ENCODE data around the gene TMEM40. TPM values are rescaled to one million over a fixed set of nuclear protein-coding genes. Genes with fewer than 3 reads are reported as not detected.
"Not testable (repeated sequence)": the region's sequence is repeated elsewhere in the genome, so short reads cannot be mapped to it uniquely, and the experiment has no call there.

The TMEM40 gene
- total RNA-seq, 1 experiment from 2014 or later = not detected

DNA sequence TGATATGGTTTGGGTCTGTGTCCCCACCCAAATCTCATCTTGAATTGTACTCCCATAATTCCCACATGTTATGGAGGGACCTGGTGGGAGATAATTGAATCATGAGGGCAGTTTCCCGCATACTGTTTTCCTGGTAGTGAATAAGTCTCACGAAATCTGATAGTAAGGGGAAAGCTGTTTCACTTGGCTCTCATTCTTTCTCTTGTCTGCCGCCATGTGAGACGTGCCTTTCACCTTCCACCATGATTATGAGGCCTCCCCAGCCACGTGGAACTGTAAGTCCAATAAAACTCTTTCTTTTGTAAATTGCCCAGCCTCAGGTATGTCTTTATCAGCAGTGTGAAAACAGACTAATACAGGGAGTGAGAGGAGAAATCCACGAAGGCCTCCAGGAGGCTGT, 16.9 kb upstream of the TMEM40 start:
- not testable (repeated sequence) for DNase-seq (ENCODE audit: low read depth)

DNA sequence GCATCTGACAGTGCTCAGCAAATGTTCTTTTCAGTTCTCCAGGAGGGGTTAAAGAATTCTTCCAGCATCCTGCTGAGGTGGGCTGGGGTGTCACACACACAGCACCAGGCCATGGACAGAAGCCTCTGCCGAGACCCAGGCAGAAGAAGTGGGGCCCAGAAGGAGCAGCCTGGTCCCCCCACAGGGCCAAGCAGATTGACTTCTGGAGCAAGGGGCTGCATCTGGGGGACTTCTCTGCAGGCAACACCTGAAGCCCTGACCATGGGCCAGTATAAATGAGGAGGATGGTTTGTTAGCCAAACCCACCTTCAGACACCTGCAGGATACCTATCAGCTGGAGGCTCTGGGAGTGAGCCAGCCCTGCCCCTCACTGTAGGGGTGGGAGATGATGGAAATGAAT, 16.2 kb upstream of the TMEM40 start:
- DNase-seq (ENCODE audit: low read depth) = no peak

DNA sequence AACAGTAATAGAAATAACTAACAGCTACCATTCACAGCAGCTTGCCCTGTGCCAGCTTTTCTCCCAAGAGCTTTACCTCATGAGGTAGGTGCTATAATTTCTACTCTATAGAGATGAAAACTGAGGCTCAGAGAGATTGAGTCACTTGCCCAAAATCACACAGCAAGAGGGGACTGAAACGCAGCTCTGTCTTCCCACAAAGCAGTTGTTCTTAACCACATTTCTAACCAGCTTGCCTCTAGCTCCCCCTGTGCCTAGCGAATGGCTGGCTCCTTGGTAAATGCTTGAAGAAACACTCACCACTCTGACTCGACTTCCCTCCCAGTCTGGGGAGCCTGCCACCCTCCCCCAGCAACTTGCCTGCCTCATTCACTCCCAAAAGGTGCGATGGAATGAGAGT, 15.6 kb upstream of the TMEM40 start:
- no peak for DNase-seq (ENCODE audit: low read depth)

DNA sequence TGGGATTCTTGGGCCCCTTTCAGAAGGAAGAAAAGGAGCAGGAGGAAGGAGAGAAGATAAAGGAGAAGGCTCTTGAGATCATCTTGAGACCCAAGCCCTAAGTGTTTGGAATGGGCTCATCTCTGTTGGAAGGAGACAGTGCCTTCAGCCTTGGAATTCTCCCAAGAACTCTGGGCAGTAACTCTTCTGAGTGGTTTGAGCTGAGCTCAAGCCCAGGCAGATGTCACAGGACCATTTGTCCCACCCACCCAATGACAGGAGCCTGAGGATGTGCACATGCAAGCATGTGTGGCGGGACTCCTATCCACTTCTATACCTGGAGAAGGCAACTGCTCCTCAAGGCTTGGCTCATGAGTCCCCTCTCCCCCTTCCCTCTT, 14.6 kb upstream of the TMEM40 start:
- DNase-seq (ENCODE audit: low read depth) = no peak

DNA sequence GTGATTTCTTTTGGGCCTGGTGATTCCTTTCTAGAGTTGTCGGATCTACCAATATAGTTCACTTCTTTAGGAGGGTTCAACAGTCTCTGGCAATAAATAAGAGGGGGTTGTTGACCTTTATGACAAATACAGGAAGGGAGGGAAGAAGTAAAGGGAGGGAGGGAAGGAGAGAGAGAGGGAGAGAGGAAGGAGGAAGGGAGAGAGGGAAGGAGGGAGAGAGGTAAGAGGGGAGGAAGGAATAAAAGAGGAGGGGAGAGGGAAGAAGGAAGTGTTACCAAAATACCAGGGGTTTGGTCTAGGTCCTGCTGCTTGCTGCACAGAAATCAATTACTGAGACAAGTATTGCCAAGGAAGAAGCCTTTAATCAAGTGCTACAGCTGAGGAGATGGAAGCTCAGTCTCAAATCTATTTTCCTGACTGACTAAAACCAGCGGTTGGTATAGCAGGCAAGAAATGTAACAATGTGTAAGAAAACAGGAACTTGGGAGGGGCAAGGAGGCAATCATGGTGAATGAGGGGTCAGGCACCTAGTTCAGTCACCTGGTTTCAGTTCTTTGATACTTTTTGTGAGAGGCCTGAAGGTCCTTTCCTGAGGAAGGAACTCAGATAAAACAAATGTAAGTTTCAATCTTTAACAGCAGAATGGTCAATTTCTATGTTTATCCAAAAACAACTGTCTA, 14.1 kb upstream of the TMEM40 start:
- no peak for DNase-seq (ENCODE audit: low read depth)

DNA sequence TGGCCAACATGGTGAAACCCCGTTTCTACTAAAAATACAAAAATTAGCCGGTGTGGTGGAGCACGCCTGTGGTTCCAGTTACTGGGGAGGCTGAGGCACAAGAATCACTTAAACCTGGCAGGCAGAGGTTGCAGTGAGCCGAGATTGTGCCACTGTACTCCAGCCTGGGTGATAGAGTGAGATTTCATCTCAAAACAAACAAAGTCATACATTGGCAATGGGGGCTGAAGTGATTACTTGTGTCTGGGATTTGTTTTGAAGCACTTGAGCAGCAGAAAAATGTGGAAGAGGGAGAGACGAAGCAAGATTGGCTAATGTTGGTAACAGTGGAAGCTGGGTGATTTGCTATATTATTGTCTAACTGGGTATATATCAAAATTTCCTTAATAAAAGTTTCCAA, 13.4 kb upstream of the TMEM40 start:
- DNase-seq (ENCODE audit: low read depth) = no peak

DNA sequence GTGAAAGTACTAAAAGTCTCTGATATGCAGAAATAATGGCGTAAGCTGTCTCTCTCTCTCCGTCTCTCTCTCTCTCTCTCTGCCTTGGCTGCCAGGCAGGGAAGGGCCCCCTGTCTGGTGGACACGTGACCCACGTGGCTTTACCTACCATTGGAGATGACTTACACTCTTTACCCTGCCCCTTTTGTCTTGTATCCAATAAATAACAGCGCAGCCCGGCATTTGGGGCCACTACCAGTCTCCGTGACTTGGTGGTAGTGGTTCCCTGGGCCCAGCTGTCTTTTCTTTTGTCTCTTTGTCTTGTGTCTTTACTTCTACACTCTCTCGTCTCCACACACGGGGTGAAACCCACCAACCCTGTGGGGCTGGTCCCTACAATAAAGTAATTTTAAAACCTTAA, 12.2 kb upstream of the TMEM40 start:
- no peak for DNase-seq (ENCODE audit: low read depth)

DNA sequence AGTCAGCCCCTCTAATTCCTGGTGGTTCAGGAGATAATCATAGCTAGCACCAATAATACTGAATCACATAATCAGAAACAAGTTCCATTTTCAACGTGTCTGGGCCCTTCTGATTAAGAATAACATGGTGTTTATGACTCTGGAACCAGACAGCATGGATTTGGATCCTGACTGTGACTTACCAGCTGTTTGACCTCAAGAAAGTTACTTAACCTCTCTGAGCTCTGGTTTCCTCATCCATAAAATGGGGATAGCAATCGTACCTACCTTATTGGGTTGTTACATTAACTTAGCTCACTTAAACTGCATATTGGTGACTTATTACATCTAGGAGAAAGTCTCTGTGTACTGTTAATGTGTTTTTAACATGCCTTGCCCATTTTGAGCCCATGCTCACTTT, 10.7 kb upstream of the TMEM40 start:
- no peak for DNase-seq (ENCODE audit: low read depth)

DNA sequence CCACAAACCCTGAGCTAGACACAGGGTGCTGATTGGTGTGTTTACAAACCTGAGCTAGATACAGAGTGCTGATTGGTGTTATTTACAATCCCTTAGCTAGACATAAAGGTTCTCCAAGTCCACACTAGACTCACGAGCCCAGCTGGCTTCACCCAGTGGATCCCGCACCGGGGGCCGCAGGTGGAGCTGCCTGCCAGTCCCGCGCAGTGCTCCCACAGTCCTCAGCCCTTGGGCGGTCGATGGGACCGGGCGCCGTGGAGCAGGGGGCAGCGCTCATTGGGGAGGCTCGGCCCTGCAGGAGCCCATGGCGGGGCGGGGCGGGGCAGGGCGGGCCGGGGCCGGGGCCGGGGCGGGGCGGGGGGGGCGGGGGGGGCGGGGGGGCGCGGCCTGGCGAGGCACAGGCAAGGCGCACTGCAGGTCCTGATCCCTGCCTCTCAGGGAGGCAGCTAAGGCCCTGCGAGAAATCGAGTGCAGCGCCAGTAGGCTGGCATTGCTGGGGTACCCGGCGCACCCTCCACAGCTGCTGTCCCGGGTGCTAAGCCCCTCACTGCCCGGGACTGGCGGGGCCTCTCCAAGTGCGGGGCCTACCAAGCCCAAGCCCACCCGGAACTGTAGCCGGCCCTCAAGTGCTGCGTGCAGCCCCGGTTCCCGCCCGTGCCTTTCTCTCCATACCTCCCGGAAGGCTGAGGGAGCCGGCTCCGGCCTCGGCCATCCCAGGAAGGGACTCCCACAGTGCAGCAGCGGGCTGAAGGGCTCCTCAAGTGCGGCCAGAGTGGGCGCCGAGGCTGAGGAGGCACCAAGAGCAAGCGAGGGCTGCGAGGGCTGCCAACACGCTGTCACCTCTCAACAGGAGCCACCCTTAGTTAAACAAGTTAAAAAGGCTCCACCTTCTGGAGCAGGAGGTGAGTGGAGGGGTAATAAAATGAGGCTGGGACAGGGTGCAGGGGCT, 9.8 kb upstream of the TMEM40 start:
- DNase-seq (ENCODE audit: low read depth) = no peak

DNA sequence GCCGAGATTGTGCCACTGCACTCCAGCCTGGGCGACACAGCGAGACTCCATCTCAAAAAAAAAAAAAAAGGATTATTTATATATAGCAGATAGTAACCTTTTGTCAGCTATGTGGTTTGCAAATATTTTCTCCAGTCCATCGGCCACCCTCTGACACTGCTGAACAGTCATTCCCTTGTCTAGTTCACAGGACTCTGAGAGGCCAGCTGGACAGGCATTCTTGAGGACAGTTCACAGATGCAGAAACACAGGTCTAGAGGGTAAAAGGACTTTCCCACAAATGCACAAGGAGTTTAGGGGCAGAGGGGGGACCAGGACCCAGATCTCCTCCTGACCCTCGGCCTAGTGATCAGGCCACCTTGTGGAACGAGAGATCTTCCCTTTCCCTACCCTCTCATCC, 7.5 kb upstream of the TMEM40 start:
- no peak for DNase-seq (ENCODE audit: low read depth)

DNA sequence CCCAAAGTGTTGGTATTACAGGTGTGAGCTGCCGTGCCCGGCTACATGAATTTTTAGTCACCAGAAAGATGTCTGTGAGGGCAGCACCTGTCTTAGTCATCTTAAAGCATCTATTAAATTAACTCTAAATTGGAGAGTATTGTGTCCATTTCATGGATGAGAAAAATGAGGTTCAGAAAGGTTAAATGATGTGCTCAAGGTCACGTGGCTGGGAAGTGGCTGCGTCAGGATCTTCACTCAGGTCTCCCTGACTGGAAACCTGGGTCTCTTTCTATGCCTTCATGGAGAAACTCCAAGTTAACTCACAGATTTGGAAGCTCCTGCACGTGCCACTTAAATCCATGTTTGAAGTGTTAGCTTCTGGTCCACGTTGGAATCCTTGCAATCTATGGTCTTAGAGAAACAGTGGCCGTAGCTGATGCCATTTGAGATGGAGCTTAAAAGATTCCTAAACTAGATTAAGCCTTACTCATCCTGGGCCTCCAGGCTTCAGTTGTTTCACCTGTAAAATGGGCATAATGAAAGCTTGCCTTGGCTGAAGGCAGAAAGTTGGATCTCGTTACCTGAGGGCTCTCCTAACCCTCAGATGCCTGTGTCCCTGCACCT, 5.2 kb upstream of the TMEM40 start:
- DNase-seq (ENCODE audit: low read depth) = no peak

DNA sequence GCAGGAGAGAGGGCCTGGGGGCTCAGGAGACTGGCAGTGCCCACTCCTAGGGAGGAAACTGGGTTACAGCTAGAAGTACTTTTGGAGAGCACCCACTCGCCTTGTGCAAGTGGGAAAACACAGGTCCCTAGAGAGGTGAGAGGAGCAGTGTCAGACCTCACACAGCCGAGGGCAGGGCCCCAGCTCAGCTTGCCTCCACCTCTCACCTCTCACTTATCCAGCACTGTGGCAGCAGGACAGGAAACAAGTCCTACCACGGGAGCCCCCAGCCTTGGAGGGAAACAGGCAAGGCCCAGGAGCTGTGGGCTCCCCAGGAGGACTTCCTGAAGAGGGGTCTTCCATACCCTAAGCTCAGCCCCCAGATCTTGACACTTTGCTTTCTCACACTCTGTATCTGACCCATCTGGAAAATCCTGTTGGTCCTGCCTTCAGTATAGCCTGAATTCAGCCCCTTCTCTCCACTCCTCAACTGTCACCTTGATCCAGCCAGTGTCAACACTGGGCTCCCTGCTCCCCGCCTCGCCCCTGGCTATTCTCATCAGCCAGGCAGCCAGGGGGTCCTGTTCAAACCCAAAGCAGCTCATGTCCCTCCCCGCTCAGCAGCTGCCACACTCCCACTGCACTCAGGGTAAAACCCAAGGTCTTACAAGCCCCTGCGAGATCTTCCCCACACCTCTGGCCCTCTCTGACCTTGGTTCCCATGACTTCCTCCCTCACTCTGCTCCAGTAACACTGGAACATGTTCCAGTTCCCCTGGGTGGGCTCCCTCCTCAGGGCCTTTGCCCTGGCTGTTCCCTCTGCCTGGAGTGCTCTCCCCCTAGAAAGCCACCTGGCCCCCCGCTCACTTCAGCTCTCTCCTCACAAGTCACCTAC, 870 bp upstream of the TMEM40 start:
- DNase-seq (ENCODE audit: low read depth) = no peak

DNA sequence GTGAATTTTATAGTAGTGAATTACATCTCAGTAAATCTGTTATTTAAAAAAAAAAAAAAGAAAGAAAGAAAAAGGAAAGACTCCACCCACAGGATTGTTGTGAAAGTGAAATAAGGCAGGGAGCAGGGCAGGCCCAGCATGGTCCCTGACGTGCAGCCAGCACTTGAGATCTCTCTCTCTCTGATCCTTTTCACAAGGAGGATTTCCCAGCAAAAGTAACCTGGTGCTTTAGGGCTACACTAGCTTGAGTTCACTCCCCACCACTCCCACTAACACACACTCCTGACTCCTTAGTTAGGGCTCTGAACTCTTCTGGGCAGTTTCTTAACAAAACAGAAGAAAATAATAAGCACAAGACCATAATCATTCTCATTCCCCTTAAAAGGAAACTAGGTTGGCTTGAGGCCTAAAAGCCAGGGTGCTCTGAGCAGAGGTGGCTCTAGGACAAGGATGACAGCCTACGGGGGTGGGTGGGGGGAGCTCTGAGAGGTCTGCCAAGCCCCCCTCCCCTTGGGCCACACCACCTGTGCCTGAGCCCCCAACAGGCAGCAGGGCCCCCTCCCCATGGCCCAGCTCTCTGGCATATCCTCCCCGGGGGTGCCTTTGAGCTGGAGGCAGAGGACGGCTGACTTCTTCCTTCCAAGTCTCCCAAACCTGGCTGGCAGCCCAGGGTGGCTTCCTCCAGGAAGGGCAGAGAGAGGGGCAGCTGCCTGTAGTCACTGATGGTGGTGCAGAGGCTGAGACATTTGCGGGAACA, 856 bp downstream of the TMEM40 start:
- DNase-seq (ENCODE audit: low read depth) = peak; percentile 43

DNA sequence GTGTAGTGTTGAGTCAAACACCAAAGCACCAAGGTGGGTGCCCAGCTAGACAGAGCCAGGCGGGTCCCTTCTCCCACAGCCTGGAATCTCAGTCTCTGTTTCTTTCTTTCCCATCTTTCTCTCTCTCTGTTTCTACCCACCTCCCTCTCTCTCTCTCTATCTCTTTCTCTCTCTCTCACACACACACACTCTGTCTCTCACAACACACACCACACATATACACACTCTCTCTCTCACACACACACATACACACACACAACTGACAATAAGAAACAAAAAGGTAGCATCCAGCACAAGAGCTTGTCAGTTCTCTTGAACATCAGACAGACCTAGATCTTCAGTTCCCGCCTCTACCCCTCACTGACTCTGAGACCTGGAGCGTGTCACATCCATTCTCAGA, 2.4 kb downstream of the TMEM40 start:
- DNase-seq (ENCODE audit: low read depth) = no peak

DNA sequence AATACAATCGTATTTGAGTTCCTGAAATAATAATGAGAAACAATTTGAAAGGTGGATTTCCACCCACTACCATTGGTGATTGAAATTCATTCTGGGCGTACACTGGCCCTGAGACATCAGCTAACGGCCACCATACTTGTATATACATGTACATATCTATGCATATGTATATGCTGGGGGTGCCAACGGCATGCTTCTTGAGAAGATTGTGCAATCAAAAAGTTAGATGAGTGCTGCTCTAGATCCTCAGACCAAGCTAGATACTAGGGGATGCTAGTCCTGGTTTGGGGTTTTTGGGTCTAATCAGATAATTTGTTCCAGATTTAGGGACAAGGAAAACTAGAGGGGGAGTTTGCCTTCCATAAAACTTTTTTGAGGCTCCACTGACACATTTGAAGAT, 2.9 kb downstream of the TMEM40 start:
- DNase-seq (ENCODE audit: low read depth) = no peak

DNA sequence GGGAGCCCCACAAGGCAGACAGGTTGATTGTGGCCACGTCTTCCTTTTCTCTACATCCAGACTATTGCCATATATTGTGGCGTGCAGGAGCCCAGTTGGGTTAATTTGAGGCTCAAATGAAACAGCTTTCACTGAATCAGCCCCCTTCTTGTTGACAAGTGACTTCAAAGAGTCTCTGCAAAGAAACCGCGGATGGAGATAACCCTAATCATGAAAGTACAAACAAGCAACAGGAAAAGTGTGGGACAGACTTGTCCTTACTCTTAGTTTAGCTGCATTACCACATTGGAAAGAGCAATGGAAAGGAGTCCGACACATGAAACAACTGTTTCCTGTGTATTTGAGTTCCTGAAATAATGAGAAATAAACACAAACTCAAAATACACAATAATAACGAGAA, 3.3 kb downstream of the TMEM40 start:
- no peak for DNase-seq (ENCODE audit: low read depth)

DNA sequence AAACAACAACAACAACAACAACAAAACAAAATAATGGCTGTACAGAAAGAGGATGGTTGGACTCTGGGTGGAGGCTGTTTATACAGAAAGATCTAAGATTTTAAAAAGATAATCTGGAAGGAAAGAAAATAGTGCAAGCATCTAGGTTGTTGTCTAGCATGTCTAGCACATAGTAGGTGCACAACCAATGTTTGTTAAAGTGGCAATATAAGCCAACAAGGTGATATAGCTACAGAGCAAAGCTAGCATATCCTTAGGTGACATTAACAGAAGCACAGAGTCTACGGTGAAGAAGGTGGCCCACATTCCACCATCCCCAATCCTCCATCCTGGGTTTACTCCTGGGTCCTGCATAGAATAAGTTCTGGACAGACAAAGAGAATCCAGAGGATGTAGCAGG, 4.7 kb downstream of the TMEM40 start:
- DNase-seq (ENCODE audit: low read depth) = no peak

DNA sequence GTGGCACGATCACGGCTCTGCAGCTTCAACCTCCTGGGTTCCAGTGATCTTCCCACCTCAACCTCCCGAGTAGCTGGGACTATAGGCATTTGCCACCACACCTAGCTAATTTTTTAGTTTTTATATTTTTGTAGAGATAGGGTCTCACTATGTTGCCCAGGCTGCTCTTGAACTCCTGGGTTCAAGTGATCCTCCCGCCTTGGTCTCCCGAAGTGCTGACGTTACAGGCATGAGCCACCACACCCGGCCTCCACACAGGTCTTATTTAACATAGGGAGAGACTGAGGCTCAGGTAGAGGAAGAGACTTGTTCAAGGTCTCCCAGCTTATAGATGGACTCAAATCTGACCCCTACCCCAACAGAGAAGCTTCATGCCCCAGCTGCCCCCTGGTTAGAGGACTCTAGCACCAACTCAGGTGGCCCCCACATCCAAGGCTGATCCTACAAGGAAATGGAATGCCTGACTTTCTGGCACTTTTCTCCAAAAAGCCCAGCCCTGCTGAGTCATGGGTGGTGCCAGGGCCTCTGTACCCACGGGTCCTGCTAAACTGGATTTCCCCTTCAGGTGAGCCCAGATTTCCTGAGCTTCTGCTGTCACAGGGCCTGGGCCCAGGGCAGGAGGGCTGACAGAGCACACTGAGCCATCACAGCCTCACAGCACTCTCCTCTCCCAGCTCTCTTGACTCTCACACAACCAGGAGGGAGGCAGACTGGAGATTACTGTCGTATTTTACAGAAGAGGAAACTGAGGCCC, 5.6 kb downstream of the TMEM40 start:
- DNase-seq (ENCODE audit: low read depth) = no peak

DNA sequence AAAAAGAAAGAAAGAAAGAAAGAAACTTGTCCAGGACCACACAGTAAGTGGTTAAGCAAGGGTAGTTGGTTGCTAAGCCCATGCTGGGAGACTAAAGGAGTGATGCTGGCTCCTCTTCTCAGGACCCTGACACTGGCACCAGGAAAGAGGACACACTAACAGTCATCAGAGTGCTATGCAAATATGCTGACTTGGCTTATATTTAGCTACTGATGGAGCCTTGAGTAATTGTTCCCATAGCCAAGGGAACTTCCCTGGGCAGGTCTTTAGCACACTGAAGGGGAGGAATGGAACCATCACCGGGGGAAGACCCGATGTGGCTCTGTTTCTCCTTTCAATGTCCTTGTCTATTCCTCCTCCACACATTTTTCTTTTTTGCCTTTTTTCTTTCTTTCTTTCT, 6.2 kb downstream of the TMEM40 start:
- no peak for DNase-seq (ENCODE audit: low read depth)

DNA sequence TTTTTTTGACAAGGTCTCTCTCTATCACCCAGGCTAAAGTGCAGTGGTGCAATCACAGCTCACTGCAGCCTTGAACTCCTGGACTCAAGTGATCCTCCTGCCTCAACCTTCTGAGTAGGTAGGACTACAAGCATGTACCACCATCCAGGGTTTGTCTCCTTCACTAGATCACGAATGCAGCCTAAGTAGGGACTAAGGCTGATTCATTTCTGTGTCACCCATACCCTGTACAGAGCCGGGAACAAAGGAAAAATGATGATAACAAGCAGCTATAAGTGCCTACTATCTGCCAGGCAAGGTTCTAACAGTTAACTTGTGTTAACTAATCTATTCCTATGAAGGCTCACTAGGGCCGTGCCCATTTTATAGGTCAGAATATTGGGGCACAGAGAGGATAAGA, 7.0 kb downstream of the TMEM40 start:
- DNase-seq (ENCODE audit: low read depth) = no peak

Measured in LHCN-M2 (cell line).